NCI-H2196 (cell line): Measurements from ENCODE around the gene RCOR3.
"Not testable (repeated sequence)": the region's sequence is repeated elsewhere in the genome, so short reads cannot be mapped to it uniquely, and the experiment has no call there.

Source experiments
- DNase-seq: peaks from one replicate; lab custom pipeline; 2025; ENCODE audit not compliant: unreplicated experiment; lab: John Stamatoyannopoulos, UW

RCOR3 gene

DNA sequence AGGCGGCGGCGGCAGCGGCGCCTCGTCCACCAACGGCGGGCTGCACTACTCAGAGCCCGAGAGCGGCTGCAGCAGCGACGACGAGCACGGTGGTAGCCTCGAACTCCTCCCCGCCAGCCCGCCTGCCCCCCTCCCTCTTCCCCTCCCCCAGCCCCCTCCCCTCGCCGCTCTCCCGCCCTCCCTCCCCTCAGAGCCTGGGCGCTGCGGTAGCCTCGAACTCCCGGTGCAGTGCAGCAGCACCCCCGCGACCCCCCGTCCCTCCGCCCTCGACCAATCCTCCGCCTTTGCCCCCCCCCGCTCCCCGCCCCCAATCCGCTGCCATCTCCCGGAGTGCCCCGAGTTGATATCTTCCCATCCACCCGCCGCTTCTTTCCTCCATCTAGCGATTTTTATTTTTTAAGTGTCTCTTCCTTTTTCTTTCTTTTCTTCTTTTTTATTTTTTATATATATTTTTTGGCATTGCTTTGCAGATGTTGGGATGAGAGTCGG, 516 bp downstream of the RCOR3 start:
- peak; percentile 54 for DNase-seq

DNA sequence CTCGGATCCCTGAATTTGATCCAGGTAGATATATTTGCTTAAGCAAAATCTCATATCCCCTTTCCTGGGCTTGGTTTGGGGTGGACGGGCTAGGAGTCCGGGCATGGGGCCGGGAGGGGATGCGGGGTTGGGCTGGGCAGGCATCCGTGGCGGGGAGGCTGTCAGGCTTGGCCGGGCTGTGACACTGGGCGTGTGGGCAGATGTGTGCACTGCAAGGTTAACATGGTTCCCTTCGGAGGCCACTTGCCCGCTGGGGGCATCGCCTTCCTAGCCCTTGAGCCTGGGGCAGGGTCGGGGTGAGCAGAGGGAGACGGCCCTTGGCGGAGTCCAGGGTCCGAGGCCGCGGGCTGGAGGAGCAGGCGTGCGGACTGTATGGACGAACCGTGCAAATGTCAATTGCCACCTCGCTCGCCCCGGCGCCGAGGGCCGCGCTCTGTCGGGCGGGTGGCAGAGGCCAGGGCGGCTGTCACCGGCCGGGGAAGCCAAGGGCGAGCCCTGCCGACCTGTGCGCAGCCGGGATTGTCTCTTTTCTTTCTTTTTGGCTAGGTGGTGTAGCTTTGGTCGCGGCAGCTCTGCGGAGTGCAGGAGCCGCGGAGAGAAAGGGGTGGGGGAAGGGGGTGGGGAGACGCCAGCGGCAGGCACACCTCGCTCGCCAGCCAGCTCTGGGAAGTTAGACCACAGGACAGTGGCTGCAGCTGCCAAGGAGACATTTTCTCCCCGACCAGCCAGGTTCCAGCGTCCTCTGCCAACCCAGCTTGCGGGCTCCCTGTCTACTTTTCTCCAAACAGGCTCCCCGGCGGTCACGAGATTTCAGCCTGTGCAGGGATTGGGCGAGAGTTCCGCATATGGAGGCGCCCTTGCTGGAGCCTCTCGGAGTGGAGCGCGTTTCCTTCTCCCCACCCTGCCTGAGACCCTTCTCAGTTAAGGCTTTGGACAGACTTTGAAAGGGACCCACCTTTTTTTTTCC, 1.3 kb downstream of the RCOR3 start:
- DNase-seq: peak; percentile 79

DNA sequence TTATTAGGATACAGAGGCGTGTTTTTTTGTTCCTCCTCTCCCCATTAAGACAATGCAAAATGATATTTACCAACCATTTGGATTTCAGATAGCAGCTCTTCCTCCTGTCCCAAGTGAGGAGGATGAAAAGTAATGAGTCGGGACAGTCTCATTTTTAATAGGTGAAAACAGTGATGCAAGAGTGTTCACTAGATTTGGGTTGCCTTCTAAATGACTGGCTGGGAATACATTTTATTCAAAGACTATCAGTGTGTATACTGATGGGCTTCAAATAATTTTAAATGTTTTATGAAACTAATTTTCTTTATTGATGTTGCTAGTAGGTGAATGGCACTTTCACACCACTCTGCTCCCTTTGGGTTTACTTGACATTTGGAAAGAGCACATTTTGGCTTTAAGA, 2.1 kb downstream of the RCOR3 start:
- no peak for DNase-seq

DNA sequence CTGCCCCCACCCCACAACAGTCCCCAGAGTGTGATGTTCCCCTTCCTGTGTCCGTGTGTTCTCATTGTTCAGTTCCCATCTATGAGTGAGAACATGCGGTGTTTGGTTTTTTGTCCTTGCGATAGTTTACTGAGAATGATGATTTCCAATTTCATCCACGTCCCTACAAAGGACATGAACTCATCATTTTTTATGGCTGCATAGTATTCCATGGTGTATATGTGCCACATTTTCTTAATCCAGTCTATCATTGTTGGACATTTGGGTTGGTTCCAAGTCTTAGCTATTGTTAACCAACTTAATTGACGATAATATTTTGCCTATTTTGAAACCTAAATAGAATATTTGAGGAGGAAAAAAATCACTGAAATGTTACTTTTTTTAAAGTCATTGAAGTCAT, 3.9 kb downstream of the RCOR3 start:
- DNase-seq: not testable (repeated sequence)

DNA sequence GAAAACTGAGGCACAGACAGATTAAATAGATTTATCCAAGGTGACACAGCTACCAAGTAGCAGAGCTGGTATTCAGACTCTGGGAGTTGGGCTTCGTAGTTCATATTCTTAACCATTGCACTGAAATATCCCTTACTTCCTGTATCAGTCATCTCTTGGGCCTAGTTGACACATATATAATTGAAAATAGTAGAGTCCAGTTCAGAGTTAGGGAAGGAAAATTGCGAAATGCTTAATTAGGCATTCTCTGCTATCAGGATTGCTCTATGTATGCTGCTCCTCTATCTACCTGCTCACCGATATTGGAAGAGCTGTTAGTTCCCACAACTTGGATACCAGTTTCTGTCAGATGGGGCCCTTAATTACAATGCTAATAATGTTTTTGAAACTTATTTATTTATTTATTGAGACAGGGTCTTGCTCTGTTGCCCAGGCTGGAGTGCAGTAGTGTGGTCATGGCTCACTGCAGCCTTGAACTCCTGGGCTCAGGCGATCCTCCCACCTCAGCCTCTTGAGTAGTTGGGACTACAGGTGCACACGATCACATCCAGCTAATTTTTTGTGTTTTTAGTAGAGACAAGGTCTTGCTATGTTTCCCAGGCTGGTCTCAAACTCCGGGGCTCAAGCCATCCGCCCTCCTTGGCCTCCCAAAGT, 8.2 kb downstream of the RCOR3 start:
- DNase-seq: no peak

DNA sequence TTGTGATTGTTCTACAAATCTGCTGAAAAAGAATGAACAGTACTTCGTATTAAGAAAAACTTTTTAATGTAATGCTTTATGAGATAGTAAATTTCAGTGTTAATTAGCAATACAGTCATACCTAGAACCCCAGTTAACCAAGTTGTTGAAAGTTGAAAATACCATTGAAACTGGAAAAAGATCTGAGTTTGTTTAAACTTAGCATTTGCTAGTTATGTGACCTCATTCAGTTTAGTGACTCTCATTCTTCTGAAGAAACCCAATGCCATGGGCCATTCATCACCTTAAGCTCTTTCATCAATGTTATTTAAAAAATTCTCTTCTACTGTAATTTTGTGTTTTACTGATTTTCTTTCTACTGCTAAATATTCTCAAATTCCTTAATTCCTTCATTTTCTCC, 20.2 kb downstream of the RCOR3 start:
- no peak for DNase-seq

DNA sequence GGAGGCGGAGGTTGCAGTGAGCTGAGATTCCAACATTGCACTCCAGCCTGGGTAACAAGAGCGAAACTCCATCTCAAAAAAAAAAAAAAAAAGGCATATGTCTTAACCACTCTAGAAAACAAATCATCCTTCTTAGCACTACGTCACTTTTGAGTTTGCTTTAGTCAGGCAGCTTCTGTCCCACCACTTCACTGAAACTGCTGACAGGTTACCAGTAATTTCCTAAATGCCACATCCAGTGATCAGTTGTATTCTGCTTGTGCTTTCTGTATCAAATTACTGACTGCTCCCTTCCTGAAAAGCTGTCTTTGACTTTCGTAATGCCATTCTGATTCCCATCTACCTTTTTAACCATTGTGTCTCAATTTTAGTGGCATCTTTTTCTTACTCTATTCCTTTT, 21.7 kb downstream of the RCOR3 start:
- no peak for DNase-seq

DNA sequence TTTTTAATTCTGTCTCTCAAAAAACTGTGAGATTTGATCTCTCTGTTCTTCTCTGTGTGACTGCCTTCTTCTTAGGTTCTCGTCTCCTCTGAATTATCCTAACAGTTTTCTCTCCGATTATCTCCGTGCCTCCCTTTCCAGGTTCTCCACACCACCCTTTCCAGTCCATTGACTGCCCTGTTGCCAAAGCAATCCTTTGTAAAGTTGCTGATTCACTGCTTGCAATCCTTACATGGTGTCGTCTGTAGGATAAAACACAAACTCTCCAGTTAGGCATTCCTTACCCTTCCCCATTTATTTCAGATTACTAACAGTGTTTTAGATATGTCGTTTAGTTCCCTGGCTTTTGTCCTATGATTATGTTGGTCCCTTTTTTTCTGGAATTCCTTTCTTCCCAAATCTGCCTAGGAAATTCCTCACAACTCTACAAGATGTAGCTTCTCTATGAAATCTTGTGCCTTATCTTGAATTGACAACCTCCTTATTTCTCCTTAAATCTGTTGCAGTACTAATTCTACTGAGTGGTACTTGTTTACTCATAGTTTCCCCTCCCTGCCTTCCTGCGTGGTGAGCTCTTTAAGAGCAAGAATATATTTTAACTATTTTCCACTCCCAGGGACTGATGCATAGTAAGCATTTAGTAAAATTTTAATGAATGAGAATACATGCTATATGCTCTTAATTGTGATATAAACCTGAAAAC, 22.3 kb downstream of the RCOR3 start:
- DNase-seq: no peak

DNA sequence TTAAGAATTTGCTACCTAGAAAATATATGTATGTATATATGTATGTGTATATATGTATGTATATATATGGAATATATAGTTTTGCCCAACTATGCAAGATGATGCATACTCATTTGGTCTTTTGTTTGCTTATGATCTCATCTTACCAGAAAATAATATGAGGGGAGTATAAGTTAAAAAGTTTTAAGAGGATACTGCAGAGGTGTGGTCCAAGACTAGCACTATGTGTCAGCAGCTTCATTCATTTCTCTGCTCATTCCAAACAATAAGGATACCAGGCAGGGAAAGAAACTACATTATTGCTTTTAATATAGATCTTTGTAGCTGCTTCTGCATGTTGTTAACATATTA, 22.8 kb downstream of the RCOR3 start:
- DNase-seq: no peak

DNA sequence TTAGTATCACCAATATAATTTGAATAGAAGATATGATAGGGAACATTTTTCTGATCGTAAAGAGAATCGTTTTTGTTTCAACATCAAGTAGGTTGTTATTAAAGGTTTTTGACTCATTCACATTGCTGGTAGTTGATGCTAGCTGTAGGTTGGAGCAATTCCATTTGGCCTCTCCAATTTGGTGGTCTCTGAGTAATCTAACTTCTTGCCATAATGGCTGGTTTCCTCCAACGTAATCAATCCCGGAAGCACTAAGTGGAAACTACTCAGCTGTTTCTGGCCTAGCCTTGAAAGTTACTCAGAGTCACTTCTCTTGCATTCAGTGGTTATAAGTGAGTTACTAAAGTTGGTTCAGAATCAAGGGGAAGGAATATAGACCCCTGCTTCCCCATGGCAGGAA, 26.0 kb downstream of the RCOR3 start:
- no peak for DNase-seq

DNA sequence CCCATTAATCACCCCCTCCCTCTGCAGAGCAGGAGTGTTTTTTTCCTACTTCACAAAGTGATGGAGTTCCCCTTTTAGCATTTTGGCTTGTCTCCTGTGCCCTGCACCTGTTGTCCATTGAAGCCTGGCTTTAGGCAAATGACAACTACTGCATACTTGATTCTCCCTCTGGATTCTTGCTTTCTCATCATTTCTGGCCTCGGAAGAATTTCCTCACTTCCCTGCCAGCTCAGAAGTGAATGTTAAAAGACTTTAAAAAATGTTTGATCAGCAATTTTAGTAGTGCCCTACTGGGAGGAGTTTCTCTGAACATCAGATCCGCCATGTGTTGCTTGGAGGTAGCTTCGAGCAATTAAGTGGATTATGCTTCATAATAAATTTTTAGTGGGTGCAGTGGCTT, 28.1 kb downstream of the RCOR3 start:
- no peak for DNase-seq

DNA sequence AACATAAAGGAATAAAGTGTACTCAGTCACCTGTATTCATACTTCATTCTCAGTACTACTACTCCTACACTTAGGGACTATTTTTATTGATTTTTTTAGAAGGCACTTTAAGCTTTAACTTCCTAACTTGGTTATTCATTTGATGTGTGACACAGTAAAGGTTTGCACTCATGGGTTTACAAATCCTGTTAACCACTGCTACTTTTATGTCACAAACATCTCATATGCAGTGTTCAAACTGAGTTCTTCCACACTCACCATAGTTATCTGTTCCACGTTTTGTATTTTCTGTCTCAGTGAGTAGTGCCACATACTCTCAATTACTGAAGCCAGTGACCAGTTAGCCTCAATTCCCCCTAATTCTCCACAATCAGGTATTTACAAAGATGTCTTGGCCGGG, 33.2 kb downstream of the RCOR3 start:
- no peak for DNase-seq

DNA sequence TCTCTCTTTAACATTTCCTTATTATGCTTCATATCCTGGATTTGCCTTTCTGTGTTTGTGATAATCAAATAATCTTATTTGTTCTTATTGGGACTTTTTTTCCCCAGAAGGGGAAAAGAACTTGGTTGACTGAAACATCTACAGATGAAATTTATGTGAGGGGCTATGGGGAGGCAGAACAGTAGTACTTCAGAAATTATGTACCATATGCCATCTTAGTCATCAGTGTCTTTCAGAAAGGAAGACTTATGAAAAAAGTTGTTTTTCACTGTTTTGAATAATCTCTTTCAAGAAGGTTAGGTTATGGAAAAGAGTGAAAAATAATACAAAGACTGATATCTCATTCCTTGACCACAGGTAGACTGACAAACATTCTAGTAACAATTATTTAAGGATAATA, 37.2 kb downstream of the RCOR3 start:
- DNase-seq: no peak

DNA sequence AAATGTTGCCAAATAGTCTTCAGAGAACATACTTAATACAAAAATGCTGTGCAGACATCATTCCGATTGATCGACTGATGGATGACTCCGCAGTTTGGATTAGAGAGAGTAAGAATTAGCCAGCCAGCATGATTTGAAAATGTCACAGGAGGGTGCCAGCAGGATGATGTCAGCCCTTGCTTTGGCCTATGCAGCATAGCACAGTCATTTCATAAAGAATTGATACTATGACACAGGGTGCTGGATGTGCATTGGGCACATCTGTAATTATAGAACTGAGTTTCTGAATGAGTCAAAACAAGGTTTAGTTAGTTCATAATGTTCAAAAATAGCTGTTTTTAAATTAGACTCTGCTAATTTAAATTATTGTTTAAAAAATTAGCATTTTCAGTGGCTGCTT, 45.9 kb downstream of the RCOR3 start:
- no peak for DNase-seq

DNA sequence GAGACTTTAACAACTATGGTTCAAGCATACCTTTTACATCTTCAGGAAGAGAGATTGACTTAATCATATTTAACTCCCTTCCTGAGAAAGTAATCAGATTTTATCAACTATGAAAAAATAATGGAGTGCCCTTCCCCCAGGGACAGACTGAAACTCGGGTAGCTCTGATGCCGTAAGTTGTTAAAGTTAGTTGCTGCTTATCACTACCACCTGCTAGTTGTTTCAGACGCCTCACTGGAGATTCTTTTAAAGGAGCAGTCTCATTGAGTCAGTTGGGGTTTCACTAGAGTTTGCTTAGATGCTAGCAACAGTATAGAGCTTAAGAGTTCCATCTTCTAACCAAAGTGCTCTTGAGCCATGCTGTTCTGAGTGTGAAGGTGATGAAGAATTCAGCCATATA, 50.5 kb downstream of the RCOR3 start:
- no peak for DNase-seq

DNA sequence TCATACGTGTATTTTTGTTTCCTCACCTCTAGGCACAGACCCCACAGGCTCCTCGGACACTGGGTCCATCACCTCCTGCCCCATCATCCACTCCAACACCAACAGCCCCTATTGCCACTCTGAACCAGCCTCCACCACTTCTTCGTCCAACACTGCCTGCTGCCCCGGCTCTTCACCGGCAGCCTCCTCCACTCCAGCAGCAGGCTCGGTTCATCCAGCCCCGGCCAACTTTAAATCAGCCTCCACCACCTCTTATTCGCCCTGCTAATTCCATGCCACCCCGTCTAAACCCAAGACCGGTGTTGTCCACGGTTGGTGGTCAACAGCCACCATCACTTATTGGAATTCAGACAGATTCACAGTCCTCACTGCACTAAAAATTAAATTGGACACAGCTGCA, 54.2 kb downstream of the RCOR3 start:
- no peak for DNase-seq

DNA sequence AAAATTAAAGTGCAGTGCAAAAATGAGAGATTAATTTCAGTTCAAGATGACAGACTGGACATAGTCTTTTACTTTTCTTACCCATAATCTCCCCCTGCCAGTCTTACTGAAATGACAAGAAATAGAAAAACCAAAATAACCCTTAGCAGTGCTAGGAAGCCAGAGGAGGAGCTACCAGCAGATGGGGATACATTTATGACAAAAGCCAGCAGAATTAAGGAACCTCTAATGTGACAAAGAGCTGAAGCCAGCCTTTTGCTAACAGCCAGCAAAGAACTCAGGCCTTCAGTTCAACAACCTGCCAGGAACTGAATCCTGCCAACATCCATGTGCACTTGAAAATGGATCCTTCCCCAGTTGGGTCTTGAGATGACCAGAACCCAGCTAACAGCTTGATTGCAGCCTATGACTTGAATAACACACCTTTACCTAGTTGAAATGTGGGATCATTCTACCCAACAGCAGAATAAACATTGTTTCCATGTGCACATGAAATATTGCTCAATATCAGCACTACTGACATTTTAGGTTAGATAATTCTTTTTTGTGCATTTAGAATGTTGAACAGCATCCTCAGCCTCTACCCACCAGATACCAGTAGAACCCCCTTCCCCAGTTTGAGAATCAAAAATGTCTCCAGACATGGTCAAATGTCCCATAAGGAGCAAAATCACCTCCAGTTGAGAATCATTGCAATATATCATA, 59.6 kb downstream of the RCOR3 start:
- DNase-seq: no peak

DNA sequence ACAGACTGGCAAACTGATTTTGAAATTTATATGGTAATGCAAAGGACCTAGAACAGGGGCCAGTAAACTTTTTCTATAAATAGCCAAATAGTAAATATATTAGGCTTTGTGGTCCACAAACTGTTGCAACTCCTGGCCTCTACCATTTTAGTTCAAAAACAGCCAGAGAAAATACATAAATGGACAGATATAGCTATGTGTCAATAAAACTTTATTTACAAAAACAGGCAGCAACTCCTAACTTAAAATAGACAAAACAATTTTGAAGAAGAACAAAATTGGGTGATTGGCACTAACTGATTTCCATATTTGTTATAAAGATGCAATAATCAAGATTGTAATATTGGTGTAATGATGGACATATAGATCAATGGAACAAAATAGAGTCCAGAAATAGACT, 60.7 kb downstream of the RCOR3 start:
- DNase-seq: no peak

DNA sequence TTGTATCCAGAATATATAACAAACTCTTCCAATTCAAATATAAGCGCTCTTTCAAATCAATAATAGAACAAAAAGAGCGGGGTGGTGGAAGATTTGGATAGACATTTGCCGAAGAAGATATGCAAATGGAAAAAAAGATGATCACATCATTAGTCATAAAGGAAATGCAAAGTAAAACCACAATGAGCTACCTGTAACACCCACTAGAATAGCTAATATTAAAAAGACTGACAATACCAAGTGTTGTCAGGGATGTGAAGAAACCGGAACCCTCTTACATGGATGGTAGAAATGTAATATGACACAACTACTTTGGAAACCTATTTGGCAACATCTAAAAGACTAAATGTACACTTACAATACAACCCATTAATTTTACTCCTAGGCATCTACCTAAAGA, 61.8 kb downstream of the RCOR3 start:
- DNase-seq: no peak

DNA sequence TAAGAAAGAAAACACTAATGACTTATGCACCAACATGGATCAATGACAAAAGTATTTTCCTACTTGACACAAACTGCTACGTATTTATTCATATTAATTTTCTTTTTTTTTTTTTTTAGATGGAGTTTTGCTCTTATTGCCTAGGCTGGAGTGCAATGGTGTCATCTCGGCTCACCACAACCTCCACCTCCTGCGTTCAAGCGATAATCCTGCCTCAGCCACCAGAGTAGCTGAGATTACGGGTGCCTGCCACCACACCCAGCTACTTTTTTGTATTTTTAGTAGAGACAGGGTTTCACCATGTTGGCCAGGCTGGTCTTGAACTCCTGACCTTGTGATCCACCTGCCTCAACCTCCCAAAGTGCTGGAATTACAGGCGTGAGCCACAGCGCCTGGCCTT, 62.5 kb downstream of the RCOR3 start:
- not testable (repeated sequence) for DNase-seq
